ENCODE data around the gene REG4. TPM values are rescaled to one million over a fixed set of nuclear protein-coding genes. Genes with fewer than 3 reads are reported as not detected.

REG4 gene
- total RNA-seq, 2 donors from 2014 or later = 3.8 TPM; not detected in 1

GRCh38 chr1:119799599-119800177 lies 11.6 kb downstream of the REG4 start:
- Histone ChIP-seq H3K36me3 (no peaks in the 10 kb centered on the region), H3K27ac (no peak overlapping the region), H3K4me1 (ENCODE audit: control insufficient read depth in 1 of 2, low read depth in 2 of 2) (peaks cover 0 to 4% of the 10 kb centered on the region in 2 donors), H3K27me3 (replicated peaks; ENCODE audit: insufficient read depth) (no peaks in the 10 kb centered on the region), H3K4me3 (no peak overlapping the region), H3K9me3 (no peaks in the 10 kb centered on the region)
- ATAC-seq (ENCODE audit: insufficient number of reproducible peaks, low FRiP score, low read depth) (no peak), DNase-seq (ENCODE audit: low spot score) (no peak)
- TF ChIP-seq CTCF (IDR thresholded peaks at IDR 0.05) = no peak

GRCh38 chr1:119799003-119799402 lies 12.3 kb downstream of the REG4 start:
- ATAC-seq (ENCODE audit: insufficient number of reproducible peaks, low FRiP score, low read depth) = no peak

GRCh38 chr1:119797606-119798005 lies 13.7 kb downstream of the REG4 start:
- no peak overlapping the region for H3K4me3 ChIP-seq
- H3K27ac ChIP-seq = no peak overlapping the region
- no peaks in the 10 kb centered on the region for H3K27me3 ChIP-seq (replicated peaks; ENCODE audit: insufficient read depth)
- DNase-seq (ENCODE audit: low spot score) (no peak), ATAC-seq (ENCODE audit: insufficient number of reproducible peaks, low FRiP score, low read depth) (no peak)
- peaks cover 3 to 12% of the 10 kb centered on the region in 2 donors for H3K4me1 ChIP-seq (ENCODE audit: control insufficient read depth in 1 of 2, low read depth in 2 of 2)
- H3K9me3 ChIP-seq = no peaks in the 10 kb centered on the region
- no peaks in the 10 kb centered on the region for H3K36me3 ChIP-seq
- no peak for TF ChIP-seq CTCF (IDR thresholded peaks at IDR 0.05)

More at GRCh38 chr1:119799003-119799402, 12.3 kb downstream of the REG4 start:
- no peak overlapping the region for H3K4me3 ChIP-seq
- no peaks in the 10 kb centered on the region for H3K9me3 ChIP-seq
- H3K4me1 ChIP-seq (ENCODE audit: control insufficient read depth in 1 of 2, low read depth in 2 of 2) = peaks cover 3 to 11% of the 10 kb centered on the region in 2 donors
- H3K27ac ChIP-seq = no peak overlapping the region
- no peak for TF ChIP-seq CTCF (IDR thresholded peaks at IDR 0.05)
- no peaks in the 10 kb centered on the region for H3K36me3 ChIP-seq
- DNase-seq (ENCODE audit: low spot score) = no peak
- no peaks in the 10 kb centered on the region for H3K27me3 ChIP-seq (replicated peaks; ENCODE audit: insufficient read depth)

- H3K9me3 ChIP-seq = no peaks in the 10 kb centered on the region
- no peak for DNase-seq (ENCODE audit: low spot score)
- no peak for TF ChIP-seq CTCF (IDR thresholded peaks at IDR 0.05)
- no peak overlapping the region for H3K27ac ChIP-seq
- no peaks in the 10 kb centered on the region for H3K27me3 ChIP-seq (replicated peaks; ENCODE audit: insufficient read depth)
- H3K36me3 ChIP-seq = no peaks in the 10 kb centered on the region
- no peak overlapping the region for H3K4me3 ChIP-seq
- peaks cover 3 to 12% of the 10 kb centered on the region in 2 donors for H3K4me1 ChIP-seq (ENCODE audit: control insufficient read depth in 1 of 2, low read depth in 2 of 2)
- no peak for ATAC-seq (ENCODE audit: insufficient number of reproducible peaks, low FRiP score, low read depth)
Measured at GRCh38 chr1:119797162-119797561, 14.1 kb downstream of the REG4 start.

GRCh38 chr1:119795261-119796200 lies 15.7 kb downstream of the REG4 start:
- Histone ChIP-seq H3K36me3 (no peaks in the 10 kb centered on the region), H3K27ac (no peak overlapping the region), H3K27me3 (replicated peaks; ENCODE audit: insufficient read depth) (no peaks in the 10 kb centered on the region), H3K4me3 (no peak overlapping the region), H3K9me3 (no peaks in the 10 kb centered on the region), H3K4me1 (ENCODE audit: control insufficient read depth in 1 of 2, low read depth in 2 of 2) (peaks cover 3 to 12% of the 10 kb centered on the region in 2 donors)
- ATAC-seq (ENCODE audit: insufficient number of reproducible peaks, low FRiP score, low read depth) (no peak), DNase-seq (ENCODE audit: low spot score) (no peak)
- TF ChIP-seq CTCF (IDR thresholded peaks at IDR 0.05) = no peak
